Measurements from ENCODE around the gene ADH6. TPM values are rescaled to one million over a fixed set of nuclear protein-coding genes. Genes with fewer than 3 reads are reported as not detected.
A peak's percentile ranks its signal among the peaks of the same experiment; 100 is the strongest.

The ADH6 gene
- total and polyA plus RNA-seq, 2 of the 13 experiments (the other 11 are each of a cell fraction or from before 2014, with no cell fraction given): 39.8 to 73.9 TPM

DNA sequence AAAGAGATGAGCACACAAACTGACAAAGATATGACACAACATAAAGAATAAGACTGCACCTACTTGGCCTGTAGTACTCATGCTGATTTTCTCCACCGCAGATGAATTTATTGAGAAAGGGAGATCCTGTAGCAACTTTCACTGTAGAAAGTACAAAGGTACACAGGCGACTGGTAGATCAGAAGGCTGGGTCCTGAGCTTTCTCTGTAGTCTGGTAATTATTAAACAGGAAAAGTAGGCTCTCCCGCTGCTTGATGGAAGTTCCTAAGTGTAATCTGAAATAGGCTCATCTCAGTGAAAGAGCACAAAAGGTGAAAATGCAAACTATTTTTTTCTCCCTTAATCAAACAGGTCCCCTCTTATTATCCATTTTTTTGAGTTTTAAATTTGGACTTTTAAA is at the start of gene ADH6 (continued):
- TF ChIP-seq, protein P1, sequence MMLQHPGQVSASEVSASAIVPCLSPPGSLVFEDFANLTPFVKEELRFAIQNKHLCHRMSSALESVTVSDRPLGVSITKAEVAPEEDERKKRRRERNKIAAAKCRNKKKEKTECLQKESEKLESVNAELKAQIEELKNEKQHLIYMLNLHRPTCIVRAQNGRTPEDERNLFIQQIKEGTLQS (CRISPR knock-in tag; IDR thresholded peaks at IDR 0.05): no peak
- TF ChIP-seq ZBTB3 (CRISPR knock-in tag; IDR thresholded peaks at IDR 0.05; ENCODE audit: borderline replicate concordance, low read depth) (no peak), KDM6A (CRISPR knock-in tag; IDR thresholded peaks at IDR 0.05; ENCODE audit: low read depth) (0 out of 2 replicates have a peak, but pooled peaks have one; percentile 16), ZNF75D (CRISPR knock-in tag; IDR thresholded peaks at IDR 0.05; ENCODE audit: borderline replicate concordance) (no peak), SPEN (CRISPR knock-in tag; IDR thresholded peaks at IDR 0.05; ENCODE audit: low read depth) (no peak), ZNF720 (CRISPR knock-in tag; IDR thresholded peaks at IDR 0.05) (no peak), MIER3 (CRISPR knock-in tag; IDR thresholded peaks at IDR 0.05; ENCODE audit: borderline replicate concordance) (no peak), NBN (conservative IDR thresholded peaks at IDR 0.05) (no peak), CHCHD3 (CRISPR knock-in tag; IDR thresholded peaks at IDR 0.05) (no peak), ZNF207 (IDR thresholded peaks at IDR 0.05; ENCODE audit: borderline replicate concordance) (no peak), ZNF484 (CRISPR knock-in tag; IDR thresholded peaks at IDR 0.05; ENCODE audit: borderline replicate concordance, low read depth) (no peak), ATF7-NPFF (CRISPR knock-in tag; IDR thresholded peaks at IDR 0.05; ENCODE audit: low read depth) (no peak), NFE2L2 (IDR thresholded peaks at IDR 0.05; ENCODE audit: low read length) (no peak)
- TF ChIP-seq, protein P2, sequence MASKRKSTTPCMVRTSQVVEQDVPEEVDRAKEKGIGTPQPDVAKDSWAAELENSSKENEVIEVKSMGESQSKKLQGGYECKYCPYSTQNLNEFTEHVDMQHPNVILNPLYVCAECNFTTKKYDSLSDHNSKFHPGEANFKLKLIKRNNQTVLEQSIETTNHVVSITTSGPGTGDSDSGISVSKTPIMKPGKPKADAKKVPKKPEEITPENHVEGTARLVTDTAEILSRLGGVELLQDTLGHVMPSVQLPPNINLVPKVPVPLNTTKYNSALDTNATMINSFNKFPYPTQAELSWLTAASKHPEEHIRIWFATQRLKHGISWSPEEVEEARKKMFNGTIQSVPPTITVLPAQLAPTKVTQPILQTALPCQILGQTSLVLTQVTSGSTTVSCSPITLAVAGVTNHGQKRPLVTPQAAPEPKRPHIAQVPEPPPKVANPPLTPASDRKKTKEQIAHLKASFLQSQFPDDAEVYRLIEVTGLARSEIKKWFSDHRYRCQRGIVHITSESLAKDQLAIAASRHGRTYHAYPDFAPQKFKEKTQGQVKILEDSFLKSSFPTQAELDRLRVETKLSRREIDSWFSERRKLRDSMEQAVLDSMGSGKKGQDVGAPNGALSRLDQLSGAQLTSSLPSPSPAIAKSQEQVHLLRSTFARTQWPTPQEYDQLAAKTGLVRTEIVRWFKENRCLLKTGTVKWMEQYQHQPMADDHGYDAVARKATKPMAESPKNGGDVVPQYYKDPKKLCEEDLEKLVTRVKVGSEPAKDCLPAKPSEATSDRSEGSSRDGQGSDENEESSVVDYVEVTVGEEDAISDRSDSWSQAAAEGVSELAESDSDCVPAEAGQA (IDR thresholded peaks at IDR 0.05; ENCODE audit: low read depth): no peak
- TF ChIP-seq, protein P2 (CRISPR knock-in tag; IDR thresholded peaks at IDR 0.05; ENCODE audit: borderline replicate concordance): no peak
- TF ChIP-seq, protein P3, sequence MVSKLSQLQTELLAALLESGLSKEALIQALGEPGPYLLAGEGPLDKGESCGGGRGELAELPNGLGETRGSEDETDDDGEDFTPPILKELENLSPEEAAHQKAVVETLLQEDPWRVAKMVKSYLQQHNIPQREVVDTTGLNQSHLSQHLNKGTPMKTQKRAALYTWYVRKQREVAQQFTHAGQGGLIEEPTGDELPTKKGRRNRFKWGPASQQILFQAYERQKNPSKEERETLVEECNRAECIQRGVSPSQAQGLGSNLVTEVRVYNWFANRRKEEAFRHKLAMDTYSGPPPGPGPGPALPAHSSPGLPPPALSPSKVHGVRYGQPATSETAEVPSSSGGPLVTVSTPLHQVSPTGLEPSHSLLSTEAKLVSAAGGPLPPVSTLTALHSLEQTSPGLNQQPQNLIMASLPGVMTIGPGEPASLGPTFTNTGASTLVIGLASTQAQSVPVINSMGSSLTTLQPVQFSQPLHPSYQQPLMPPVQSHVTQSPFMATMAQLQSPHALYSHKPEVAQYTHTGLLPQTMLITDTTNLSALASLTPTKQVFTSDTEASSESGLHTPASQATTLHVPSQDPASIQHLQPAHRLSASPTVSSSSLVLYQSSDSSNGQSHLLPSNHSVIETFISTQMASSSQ (IDR thresholded peaks at IDR 0.05; ENCODE audit: low read depth): peak; percentile 91
- TF ChIP-seq, protein P3 (CRISPR knock-in tag; IDR thresholded peaks at IDR 0.05; ENCODE audit: borderline replicate concordance): peak; percentile 88; the same call in 1 of the 2 replicates
- TF ChIP-seq, protein P4, sequence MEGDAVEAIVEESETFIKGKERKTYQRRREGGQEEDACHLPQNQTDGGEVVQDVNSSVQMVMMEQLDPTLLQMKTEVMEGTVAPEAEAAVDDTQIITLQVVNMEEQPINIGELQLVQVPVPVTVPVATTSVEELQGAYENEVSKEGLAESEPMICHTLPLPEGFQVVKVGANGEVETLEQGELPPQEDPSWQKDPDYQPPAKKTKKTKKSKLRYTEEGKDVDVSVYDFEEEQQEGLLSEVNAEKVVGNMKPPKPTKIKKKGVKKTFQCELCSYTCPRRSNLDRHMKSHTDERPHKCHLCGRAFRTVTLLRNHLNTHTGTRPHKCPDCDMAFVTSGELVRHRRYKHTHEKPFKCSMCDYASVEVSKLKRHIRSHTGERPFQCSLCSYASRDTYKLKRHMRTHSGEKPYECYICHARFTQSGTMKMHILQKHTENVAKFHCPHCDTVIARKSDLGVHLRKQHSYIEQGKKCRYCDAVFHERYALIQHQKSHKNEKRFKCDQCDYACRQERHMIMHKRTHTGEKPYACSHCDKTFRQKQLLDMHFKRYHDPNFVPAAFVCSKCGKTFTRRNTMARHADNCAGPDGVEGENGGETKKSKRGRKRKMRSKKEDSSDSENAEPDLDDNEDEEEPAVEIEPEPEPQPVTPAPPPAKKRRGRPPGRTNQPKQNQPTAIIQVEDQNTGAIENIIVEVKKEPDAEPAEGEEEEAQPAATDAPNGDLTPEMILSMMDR (CRISPR knock-in tag; IDR thresholded peaks at IDR 0.05): no peak
- TF ChIP-seq, protein P5, sequence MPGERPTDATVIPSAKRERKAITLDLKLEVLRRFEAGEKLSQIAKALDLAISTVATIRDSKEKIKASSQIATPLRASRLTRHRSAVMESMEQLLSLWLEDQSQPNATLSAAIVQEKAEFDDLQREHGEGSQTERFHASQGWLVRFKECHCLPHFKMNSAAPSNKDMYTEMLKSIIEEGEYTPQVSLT (CRISPR knock-in tag; IDR thresholded peaks at IDR 0.05; ENCODE audit: borderline replicate concordance, low read depth): no peak

Measured in HepG2 (cell line).